ENCODE data around the gene PCDHGA9.

DNA sequence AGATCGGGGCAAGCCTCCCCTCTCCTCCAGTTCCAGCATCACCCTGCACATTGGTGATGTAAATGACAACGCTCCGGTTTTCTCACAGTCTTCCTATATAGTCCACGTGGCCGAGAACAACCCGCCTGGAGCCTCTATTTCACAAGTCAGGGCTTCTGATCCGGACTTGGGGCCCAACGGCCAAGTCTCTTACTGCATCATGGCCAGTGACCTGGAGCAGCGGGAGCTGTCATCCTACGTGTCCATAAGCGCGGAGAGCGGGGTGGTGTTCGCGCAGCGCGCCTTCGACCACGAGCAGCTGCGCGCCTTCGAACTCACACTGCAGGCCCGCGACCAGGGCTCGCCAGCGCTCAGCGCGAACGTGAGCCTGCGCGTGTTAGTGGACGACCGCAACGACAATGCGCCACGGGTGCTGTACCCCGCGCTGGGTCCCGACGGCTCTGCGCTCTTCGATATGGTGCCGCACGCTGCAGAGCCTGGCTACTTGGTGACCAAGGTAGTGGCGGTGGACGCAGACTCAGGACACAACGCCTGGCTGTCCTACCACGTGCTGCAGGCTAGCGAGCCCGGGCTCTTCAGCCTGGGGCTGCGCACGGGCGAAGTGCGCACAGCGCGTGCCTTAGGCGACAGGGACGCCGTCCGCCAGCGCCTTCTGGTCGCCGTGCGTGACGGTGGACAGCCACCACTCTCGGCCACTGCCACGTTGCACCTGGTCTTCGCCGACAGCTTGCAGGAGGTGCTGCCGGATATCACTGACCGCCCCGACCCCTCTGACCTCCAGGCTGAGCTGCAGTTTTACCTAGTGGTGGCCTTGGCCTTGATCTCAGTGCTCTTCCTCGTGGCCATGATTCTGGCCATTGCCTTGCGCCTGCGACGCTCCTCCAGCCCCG is 13.2 kb upstream of the PCDHGA9 start:
- TF ChIP-seq, protein P1, sequence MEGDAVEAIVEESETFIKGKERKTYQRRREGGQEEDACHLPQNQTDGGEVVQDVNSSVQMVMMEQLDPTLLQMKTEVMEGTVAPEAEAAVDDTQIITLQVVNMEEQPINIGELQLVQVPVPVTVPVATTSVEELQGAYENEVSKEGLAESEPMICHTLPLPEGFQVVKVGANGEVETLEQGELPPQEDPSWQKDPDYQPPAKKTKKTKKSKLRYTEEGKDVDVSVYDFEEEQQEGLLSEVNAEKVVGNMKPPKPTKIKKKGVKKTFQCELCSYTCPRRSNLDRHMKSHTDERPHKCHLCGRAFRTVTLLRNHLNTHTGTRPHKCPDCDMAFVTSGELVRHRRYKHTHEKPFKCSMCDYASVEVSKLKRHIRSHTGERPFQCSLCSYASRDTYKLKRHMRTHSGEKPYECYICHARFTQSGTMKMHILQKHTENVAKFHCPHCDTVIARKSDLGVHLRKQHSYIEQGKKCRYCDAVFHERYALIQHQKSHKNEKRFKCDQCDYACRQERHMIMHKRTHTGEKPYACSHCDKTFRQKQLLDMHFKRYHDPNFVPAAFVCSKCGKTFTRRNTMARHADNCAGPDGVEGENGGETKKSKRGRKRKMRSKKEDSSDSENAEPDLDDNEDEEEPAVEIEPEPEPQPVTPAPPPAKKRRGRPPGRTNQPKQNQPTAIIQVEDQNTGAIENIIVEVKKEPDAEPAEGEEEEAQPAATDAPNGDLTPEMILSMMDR (IDR thresholded peaks at IDR 0.05; ENCODE audit: extremely low read depth in 1 of 2, insufficient read depth in 1 of 2, low read depth in 1 of 2, low read length in 2 of 2), result no peak
- TF ChIP-seq POLR2A (IDR thresholded peaks at IDR 0.05; ENCODE audit: low read depth, low read length), result no peak

All from endothelial cell of umbilical vein (primary cell).